ENCODE data around the gene PPP2R2D.

Gene PPP2R2D

GRCh38 chr10:131954356-131954965, 53.7 kb downstream of the PPP2R2D start:
- DNase-seq, result no peak

DNA sequence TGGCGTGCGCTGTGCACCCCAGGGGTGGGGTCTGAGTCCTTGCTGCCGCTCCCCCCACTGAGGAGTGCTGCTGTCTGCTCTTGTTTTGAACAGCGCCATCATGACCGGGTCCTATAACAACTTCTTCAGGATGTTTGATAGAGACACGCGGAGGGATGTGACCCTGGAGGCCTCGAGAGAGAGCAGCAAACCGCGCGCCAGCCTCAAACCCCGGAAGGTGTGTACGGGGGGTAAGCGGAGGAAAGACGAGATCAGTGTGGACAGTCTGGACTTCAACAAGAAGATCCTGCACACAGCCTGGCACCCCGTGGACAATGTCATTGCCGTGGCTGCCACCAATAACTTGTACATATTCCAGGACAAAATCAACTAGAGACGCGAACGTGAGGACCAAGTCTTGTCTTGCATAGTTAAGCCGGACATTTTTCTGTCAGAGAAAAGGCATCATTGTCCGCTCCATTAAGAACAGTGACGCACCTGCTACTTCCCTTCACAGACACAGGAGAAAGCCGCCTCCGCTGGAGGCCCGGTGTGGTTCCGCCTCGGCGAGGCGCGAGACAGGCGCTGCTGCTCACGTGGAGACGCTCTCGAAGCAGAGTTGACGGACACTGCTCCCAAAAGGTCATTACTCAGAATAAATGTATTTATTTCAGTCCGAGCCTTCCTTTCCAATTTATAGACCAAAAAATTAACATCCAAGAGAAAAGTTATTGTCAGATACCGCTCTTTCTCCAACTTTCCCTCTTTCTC, 55.0 kb downstream of the PPP2R2D start:
- no peak for DNase-seq

GRCh38 chr10:131959841-131960240, 59.0 kb downstream of the PPP2R2D start:
- DNase-seq, result no peak

DNA sequence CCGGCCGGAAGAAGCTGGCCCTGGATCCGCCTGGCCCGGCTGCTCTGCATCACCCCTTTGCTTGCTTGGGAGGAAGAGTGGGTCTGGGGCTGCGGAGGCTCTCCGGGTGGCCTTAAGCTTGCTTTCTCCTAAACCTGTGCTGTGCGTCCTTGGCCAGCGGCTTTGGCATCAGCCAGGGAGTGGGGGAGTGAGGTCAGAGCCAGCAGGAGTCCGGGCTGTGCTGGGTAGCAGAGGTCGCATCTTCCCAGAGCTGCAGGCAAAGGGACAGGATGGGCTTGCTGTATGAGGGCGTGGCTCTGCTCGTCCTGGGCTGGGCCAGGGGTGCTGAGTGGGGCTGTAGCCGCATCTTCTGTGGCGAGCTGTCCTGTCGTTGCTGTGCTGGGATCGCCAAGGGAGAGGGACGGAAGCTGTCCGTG, 59.8 kb downstream of the PPP2R2D start:
- no peak for DNase-seq

- DNase-seq, result no peak
These were observed 60.4 kb downstream of the PPP2R2D start for GRCh38 chr10:131961047-131961776.

- peak; percentile 23 for DNase-seq
These were observed 61.2 kb downstream of the PPP2R2D start for GRCh38 chr10:131961777-131962662.

DNA sequence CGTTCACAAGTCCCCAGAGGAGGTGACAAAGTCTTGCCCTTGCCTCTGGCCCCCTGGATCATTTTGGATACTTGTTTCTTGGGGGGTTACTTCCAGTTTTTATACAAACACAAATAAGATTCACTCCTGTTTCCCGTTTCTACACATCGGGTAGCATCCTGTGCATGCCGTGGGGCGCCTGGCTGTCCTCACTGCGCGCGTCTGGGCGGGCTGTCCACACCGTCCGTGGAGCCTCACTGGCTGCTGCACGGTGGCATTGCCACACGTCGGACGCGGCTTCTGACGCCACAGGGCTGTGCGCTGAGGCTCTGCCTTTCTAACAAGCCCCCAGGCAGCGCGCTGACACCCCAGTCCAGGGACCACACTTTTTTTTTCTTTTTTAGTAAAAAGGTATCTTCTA, 62.5 kb downstream of the PPP2R2D start:
- no peak for DNase-seq

DNA sequence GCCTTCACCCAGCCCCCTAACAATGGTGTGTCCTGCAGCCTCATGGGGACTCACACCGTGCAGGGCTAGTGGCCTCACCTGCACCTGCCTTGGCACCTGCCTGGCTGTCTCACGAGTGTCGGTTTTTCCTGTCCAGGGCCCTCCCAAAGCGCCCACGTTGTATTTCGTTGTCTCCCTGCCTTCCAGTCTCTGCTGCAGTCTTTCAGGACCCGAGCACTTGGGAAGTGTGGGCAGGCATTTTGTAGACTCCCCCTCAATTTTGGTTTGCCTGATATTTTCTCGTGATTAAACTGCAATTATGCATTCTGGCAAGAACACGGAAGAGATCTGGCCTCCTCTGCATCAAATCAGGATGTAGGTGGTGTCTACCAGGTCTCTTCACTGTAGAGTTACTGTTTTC, 63.0 kb downstream of the PPP2R2D start:
- DNase-seq, result no peak

- DNase-seq, result no peak
These were observed 63.5 kb downstream of the PPP2R2D start for GRCh38 chr10:131964298-131964697.

- no peak for DNase-seq
These were observed 68.1 kb downstream of the PPP2R2D start for GRCh38 chr10:131968949-131969348.

GRCh38 chr10:131970946-131971345, 70.1 kb downstream of the PPP2R2D start:
- DNase-seq, result no peak

DNA sequence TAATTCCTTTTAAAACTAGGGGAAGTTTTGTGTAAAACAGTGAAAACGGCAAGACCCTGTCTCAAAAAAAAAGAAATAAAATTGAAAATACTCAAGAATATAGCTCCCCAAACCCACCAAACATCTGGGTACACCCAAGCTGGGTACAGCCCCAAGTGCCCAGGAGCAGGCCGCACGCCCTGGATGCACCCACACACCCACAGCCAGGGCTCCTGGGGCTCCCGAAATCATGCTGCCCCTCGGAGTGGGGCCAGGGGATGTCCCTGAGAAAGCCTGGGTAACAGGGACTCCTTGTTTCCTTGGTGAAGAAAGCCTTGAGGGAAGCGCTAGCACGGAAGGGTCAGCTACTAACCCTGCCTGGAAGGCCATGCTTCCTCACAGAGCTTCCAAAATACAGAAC, 70.8 kb downstream of the PPP2R2D start:
- DNase-seq, result no peak

DNA sequence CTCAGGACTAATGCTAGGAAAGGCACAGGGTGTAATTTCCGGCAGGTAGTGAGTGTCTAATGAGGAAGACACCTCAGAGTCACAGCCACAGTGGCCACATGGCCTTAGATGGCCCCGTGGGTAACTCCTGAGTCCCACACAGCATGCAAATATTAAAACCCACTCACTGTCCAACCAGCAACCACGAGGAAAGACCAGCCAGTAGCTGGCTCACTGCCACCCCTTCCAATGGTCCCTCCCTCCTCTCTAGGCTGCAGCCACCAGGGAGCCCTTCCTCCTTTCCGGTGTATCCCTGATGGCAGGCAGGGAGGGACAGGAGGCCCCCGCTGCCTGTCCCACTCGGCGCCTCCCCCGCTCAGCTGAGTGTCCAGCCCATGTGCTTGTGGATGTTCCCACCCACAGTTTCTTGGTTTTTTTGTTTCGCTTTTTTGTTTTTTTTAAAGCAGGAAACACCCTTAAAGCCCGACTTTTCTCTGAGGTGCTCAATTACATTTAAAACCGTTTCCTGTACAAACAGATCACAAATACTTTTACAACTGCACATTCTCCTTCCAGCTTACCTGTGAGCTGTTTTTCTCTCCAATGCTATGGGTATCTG, 71.8 kb downstream of the PPP2R2D start:
- no peak for DNase-seq

DNA sequence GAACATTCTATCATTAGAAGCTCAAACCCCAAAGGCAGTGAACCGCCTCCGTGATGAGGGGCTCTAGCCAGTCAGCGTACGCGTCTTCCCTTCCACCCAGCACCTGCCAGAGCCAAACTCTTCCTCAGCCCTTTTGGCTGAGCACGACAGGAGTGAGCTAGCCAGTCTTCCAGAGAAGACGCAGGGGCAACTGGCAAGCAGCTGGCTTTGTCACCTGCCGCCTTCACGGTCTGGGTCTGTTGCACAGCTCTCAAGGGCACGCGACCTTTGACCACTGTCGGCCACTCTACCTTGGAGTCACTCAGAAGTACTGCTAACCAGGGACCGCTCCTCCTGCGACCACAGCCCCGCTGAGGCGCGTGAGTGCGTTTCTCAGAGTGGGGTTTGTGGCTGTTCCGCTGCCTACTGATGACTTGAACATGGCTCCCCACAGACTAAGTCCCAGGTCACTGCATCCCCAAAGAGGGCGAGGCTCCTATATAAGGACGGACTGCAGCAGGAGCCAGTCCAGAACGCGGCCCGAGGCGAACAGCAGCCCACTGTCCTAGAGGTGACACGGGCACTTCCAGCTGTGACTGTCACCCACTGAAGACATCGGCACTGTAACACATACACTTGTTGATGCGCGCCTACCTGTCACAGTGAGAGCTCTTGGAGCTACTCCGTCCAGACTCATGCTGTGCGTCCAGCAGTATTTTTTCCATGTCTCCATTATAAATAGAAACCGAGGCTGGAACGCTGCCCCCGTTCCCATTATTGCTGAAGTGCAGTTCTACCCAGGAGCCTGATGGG, 72.5 kb downstream of the PPP2R2D start:
- no peak for DNase-seq

DNA sequence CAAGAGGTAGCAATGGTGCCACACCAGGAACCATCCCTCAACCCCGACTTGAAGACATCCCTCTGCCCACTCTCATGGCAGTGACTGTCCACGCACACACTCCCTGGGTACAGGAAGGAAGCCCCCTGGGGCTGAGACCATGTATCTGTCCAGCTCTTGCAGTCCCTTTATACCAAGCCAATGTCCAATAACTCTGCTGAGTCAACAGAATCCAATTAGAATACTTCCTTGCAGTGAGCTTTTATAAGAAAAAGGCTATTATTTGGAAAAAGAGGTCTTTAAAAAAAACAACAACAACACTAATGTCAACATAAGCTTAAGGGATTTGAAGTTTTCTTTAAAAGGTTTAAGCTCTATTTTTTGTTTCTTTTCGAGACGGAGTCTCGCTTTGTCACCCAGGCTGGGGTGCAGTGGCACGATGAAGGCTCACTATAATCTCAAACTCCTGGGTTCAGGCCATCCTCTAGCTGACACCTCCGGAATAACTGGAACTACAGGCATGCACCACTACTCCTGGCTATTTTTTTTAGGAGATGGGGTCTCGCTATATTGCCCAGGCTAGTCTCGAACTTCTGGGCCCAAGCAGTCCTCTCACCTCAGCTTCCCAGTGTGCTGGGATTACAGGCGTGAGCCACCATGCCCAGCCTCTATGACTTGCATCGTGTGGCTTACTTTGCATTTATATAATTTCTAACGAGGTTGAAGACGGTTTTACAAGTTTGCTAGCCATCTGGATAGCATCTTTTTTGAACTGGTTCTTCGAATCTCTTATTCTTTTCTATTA, 73.4 kb downstream of the PPP2R2D start:
- DNase-seq, result no peak

DNA sequence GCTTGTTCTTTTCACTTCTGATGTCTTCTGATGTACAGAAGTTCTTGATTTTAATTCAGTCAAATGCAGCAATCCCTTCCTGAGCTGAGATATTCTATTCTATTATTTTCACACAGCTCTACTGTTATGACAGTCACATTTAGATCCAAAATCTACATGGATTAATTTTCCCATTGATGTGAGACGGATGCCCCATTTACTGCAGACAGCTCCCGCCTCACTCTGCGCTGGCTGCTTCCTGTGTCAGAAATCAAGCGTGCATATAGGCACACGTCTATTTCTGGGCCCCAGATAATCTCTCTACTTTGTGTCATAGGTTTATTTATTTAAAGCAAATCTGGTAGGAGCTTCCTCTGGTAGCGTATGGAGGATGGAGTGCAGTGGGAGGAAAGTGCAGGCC, 74.2 kb downstream of the PPP2R2D start:
- no peak for DNase-seq

DNA sequence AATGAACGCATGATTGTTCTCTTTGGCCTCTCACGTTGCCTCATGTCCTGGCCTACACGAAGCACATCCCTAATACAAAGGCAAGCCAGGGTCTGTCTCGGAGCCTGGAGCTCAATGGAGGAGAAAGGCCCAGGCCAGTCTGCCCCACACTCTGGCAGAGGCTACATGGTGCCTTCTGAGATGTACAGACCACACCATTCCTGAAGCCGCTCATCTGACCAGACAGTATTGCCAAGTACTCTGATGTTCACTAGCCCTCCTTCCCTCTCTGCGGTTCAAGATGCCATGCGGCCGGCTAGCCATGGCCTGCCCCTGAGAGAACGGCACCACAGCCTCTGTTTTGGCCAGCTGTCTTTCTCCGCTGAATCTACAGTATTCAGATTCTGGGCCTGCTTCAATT, 75.0 kb downstream of the PPP2R2D start:
- no peak for DNase-seq

GRCh38 chr10:131977323-131978096, 76.7 kb downstream of the PPP2R2D start:
- DNase-seq, result no peak

DNA sequence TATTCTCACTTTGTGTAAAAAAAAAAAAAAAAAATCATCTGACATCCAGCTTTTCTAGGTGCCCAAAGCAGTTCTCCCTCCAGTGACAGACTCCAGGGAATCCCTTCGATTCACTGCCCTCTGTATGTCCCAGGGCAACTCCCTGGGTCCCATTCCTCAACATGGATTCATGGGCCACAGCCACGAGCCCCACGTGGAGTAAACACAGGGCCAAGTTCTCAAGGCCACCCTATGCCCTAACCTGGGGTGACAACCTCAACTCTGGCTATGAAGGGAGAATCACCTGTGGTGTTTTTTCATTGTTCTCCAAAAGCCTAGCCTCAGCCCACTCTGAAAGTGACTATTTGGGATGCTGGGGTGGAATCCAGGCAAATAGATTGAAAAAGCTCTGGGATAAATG, 77.6 kb downstream of the PPP2R2D start:
- DNase-seq, result no peak

DNA sequence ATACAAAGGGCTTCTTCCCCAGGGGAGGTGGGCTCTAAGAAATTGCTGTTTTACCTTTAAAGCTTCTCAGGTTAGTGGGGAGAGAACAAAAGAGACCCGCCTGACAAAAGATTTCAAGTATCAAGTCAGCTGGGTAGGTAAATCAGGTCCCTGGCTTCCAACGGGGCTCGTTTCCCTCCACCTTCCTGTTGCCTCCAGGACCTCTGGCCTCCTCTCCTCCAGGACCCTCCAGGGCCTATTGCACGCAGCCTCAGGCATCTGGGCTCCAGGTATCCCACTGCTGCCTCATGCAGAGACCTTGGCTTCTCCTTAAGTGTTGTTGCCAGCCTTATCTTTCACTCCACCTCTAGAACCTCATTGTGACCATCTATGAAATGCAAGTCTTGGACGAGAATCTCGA, 78.0 kb downstream of the PPP2R2D start:
- no peak for DNase-seq
